Glutamatergic neuron (in vitro differentiated cells): ENCODE results near the gene RPGRIP1L. TPM values are rescaled to one million over a fixed set of nuclear protein-coding genes. Genes with fewer than 3 reads are reported as not detected.

Experiments
- DNase-seq: peaks from one replicate; pipeline ENCODE4 v3.0.0; 2022
- H3K27ac Mint-ChIP-seq: one replicate; pipeline ENCODE4 v1.8.0; 2020; ENCODE audit warnings: mild to moderate bottlenecking, mixed read lengths, inconsistent platforms; ENCODE audit not compliant: unreplicated experiment
- H3K27me3 Mint-ChIP-seq: one replicate; pipeline ENCODE4 v1.8.0; 2020; ENCODE audit warnings: mild to moderate bottlenecking, moderate library complexity, mixed read lengths, inconsistent platforms; ENCODE audit not compliant: unreplicated experiment
- H3K36me3 Mint-ChIP-seq: one replicate; pipeline ENCODE4 v1.8.0; 2020; ENCODE audit warnings: mild to moderate bottlenecking, mixed read lengths, inconsistent platforms; ENCODE audit not compliant: unreplicated experiment
- H3K4me1 Mint-ChIP-seq: one replicate; pipeline ENCODE4 v1.8.0; 2020; ENCODE audit warnings: mild to moderate bottlenecking, low read depth, mixed read lengths, inconsistent platforms; ENCODE audit not compliant: unreplicated experiment
- H3K4me3 Mint-ChIP-seq: one replicate; pipeline ENCODE4 v1.8.0; 2020; ENCODE audit warnings: mild to moderate bottlenecking, mixed read lengths, inconsistent platforms; ENCODE audit not compliant: unreplicated experiment
- H3K9me3 Mint-ChIP-seq: one replicate; pipeline ENCODE4 v1.8.0; 2020; ENCODE audit warnings: mild to moderate bottlenecking, moderate library complexity, mixed read lengths, inconsistent platforms; ENCODE audit not compliant: unreplicated experiment
- CTCF ChIP-seq: fragments of 200-600 bp; sonication (generic); IDR thresholded peaks from one replicate; pipeline ENCODE4 v1.5.0; 2021; ENCODE audit not compliant: partially characterized antibody, unreplicated experiment
- total RNA-seq: library from RNA; stranded (reverse); fragmentation: NEBNext Ultra II Directional; extraction: Animal tissue kit (Norgen Biotek cat#: 25700); gene quantifications from one replicate; pipeline ENCODE4 v1.2.1, GENCODE V29; 2021; ENCODE audit not compliant: unreplicated experiment

RPGRIP1L gene
- total RNA-seq, 1 donor from 2014 or later, result 18.0 TPM

GRCh38 chr16:53737552-53737951, 33.9 kb upstream of the RPGRIP1L start:
- DNase-seq, result no peak
- H3K4me3 Mint-ChIP-seq, result no peak overlapping the region
- peaks cover 25% of the 10 kb centered on the region for H3K4me1 Mint-ChIP-seq
- H3K9me3 Mint-ChIP-seq, result peaks cover 1% of the 10 kb centered on the region
- no peak overlapping the region for H3K27ac Mint-ChIP-seq
- TF ChIP-seq CTCF, result no peak
- H3K36me3 Mint-ChIP-seq, result no peaks in the 10 kb centered on the region
- H3K27me3 Mint-ChIP-seq, result no peaks in the 10 kb centered on the region

- peaks cover 1% of the 10 kb centered on the region for H3K9me3 Mint-ChIP-seq
- no peak overlapping the region for H3K27ac Mint-ChIP-seq
- peaks cover 19% of the 10 kb centered on the region for H3K4me1 Mint-ChIP-seq
- DNase-seq, result no peak
- no peaks in the 10 kb centered on the region for H3K36me3 Mint-ChIP-seq
- no peaks in the 10 kb centered on the region for H3K27me3 Mint-ChIP-seq
- TF ChIP-seq CTCF, result no peak
- H3K4me3 Mint-ChIP-seq, result no peak overlapping the region
These were observed 32.6 kb upstream of the RPGRIP1L start for GRCh38 chr16:53736297-53736696.

GRCh38 chr16:53734908-53735307, 31.2 kb upstream of the RPGRIP1L start:
- no peak for DNase-seq
- Mint-ChIP-seq H3K36me3 (no peaks in the 10 kb centered on the region), H3K9me3 (peaks cover 1% of the 10 kb centered on the region), H3K4me1 (peaks cover 12% of the 10 kb centered on the region), H3K27me3 (no peaks in the 10 kb centered on the region), H3K27ac (no peak overlapping the region), H3K4me3 (no peak overlapping the region)
- TF ChIP-seq CTCF, result no peak

- H3K36me3 Mint-ChIP-seq, result no peaks in the 10 kb centered on the region
- no peak overlapping the region for H3K4me3 Mint-ChIP-seq
- peaks cover 1% of the 10 kb centered on the region for H3K9me3 Mint-ChIP-seq
- no peak for DNase-seq
- H3K27ac Mint-ChIP-seq, result no peak overlapping the region
- peaks cover 3% of the 10 kb centered on the region for H3K27me3 Mint-ChIP-seq
- no peak for TF ChIP-seq CTCF
- peaks cover 12% of the 10 kb centered on the region for H3K4me1 Mint-ChIP-seq
These were observed 28.8 kb upstream of the RPGRIP1L start for GRCh38 chr16:53732296-53732929.

GRCh38 chr16:53730693-53731092, 27.0 kb upstream of the RPGRIP1L start:
- no peaks in the 10 kb centered on the region for H3K36me3 Mint-ChIP-seq
- peaks cover 1% of the 10 kb centered on the region for H3K9me3 Mint-ChIP-seq
- H3K4me1 Mint-ChIP-seq, result peaks cover 15% of the 10 kb centered on the region
- no peak for DNase-seq
- no peak for TF ChIP-seq CTCF
- H3K27ac Mint-ChIP-seq, result no peak overlapping the region
- no peak overlapping the region for H3K4me3 Mint-ChIP-seq
- peaks cover 3% of the 10 kb centered on the region for H3K27me3 Mint-ChIP-seq
